ENCODE data around the gene STK38L.

Gene STK38L

DNA sequence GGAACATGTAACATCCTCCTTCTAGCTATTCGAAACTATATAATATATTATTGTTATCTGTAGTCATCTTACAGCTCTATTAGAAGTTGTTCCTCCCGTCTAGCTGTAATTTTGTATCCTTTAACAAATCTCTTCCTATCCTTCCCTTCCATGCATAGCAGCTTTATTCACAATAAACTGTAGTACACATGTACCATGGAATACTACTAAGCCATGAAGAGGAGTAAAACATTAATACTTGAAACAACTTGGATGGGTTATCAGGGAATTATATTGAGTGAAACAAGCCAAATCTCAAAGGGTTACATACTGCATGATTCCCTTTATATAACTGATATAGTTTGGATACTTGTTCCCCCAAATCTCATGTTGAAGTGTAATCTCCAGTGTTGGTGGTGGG, 33.9 kb upstream of the STK38L start:
- Histone ChIP-seq H3K27ac (ENCODE audit: low read length) (no peak overlapping the region), H3K4me3 (ENCODE audit: low read length) (no peak overlapping the region), H3K36me3 (ENCODE audit: control insufficient read depth, insufficient read depth, low read length) (no peaks in the 10 kb centered on the region), H3K27me3 (ENCODE audit: control insufficient read depth, insufficient read depth, low read length) (no peaks in the 10 kb centered on the region), H3K4me1 (ENCODE audit: control insufficient read depth, insufficient read depth, low read length) (no peaks in the 10 kb centered on the region), H3K9me3 (ENCODE audit: control insufficient read depth, insufficient read depth, low read length) (no peaks in the 10 kb centered on the region; the same call in 1 of the 2 replicates)
- WGBS (ENCODE audit: insufficient coverage, insufficient read length): no CpG with 5 or more reads among the region's 2 CpGs
- DNase-seq (ENCODE audit: low read depth, low spot score): no peak

DNA sequence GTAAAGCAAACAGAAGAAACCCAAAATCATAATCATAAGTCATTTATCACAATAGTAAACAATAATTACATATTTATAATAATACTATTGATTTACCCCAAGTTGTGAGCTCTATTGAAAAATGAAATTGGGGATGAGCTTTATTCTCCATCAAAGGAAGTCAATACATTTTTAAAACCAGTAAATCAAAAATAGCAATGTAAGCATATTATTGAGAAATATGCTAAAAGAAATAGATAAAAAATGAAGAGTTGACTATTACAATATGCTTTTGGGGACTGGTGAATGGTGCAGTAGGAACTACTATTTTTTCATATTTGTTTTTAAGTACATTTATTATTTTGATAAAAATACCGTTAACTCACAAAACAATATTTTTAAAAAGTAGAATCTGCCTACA, 31.2 kb upstream of the STK38L start:
- Histone ChIP-seq H3K27ac (ENCODE audit: low read length) (no peak overlapping the region), H3K27me3 (ENCODE audit: control insufficient read depth, insufficient read depth, low read length) (no peaks in the 10 kb centered on the region), H3K36me3 (ENCODE audit: control insufficient read depth, insufficient read depth, low read length) (no peaks in the 10 kb centered on the region), H3K4me1 (ENCODE audit: control insufficient read depth, insufficient read depth, low read length) (no peaks in the 10 kb centered on the region), H3K4me3 (ENCODE audit: low read length) (no peak overlapping the region), H3K9me3 (ENCODE audit: control insufficient read depth, insufficient read depth, low read length) (no peaks in the 10 kb centered on the region; the same call in 1 of the 2 replicates)
- no peak for DNase-seq (ENCODE audit: low read depth, low spot score)
- WGBS (ENCODE audit: insufficient coverage, insufficient read length): no CpG with 5 or more reads among the region's 1 CpG

DNA sequence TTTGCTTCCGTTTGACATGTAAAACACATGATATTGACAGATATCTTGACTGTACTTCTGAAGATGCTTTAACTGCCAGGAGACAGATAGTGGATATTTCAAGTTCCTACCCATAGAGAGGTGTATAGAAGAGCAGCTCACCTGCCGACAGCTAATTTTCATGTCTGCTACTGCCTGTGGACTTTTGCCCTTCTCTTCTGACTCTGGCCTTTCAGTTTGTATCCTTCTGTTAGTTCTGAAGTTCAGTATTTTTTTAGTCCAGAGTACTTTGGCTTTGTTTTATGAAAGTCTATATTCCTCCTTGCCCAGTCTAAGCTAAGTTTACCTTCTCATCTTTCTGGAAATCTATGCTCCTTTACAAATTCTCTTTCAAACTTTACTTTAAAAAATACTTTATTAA, 30.8 kb upstream of the STK38L start:
- H3K9me3 ChIP-seq (ENCODE audit: control insufficient read depth, insufficient read depth, low read length): no peaks in the 10 kb centered on the region; the same call in 1 of the 2 replicates
- H3K27me3 ChIP-seq (ENCODE audit: control insufficient read depth, insufficient read depth, low read length): no peaks in the 10 kb centered on the region
- no peaks in the 10 kb centered on the region for H3K36me3 ChIP-seq (ENCODE audit: control insufficient read depth, insufficient read depth, low read length)
- WGBS (ENCODE audit: insufficient coverage, insufficient read length): no CpG with 5 or more reads among the region's 2 CpGs
- H3K4me1 ChIP-seq (ENCODE audit: control insufficient read depth, insufficient read depth, low read length): no peaks in the 10 kb centered on the region
- no peak overlapping the region for H3K4me3 ChIP-seq (ENCODE audit: low read length)
- H3K27ac ChIP-seq (ENCODE audit: low read length): no peak overlapping the region
- no peak for DNase-seq (ENCODE audit: low read depth, low spot score)

DNA sequence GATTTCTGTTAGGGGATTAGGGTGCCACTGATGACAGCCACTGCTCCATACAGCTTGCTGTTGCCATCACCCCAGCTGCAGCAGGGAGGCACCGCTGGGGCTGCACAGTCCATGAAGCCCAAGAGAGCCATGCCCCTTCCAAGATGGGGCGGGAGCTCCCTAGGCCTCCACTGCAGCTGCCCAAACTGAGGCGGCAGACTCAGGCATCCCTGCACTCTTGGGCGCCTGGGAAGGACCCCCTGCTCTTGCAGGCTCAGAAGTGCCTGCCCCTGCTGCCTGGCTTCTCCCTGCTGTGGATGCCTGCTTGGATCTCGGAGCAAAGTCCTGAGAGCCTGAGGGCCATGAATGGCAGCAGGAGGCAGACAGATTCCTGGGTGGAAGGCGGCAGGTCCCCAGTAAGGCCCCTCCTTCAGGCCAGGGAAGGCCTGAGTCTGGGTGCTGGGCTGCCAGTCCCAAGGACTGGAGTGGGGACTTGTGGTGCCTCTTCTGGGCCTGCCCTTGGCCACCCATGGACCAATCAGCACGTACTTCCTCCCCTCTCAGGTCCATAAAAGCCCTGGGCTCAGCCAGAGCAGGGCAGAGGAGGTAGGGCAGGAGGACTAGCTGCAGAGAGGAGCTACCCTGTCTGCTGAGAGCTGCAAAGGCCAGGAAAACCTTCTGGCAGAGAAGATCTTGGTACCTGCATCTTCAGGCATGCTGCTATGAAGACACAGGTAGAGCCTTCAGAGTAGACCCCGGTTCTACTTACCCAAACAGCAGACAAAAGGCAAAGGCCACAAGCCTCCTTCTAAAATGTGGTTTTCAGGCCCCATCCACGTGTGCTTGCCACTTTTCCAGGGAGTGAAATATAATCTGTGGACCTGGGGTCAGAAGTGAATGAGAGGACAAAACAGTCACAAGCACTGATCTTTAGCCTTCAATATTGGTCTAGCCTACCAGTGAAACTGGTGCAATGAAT, 30.0 kb upstream of the STK38L start:
- WGBS (ENCODE audit: insufficient coverage, insufficient read length): no CpG with 5 or more reads among the region's 9 CpGs

DNA sequence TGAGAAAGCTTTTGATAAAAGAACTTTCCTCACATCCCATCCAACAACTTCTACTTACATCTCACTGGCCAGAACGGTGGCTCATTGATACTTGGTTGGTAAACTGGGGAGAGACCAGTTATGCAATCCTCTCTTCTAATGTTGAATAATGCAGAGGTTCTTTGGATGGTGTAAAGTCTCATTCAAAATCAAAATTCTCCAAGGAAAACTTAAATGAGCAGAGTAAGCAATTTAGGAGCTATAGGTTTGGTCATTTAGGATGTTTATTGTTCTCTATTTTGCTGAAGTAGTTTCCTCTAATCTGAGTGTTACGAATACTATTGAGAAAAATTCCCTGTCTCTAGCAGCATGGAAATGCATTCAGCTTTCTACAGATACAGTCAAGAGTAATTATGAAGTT, 26.5 kb upstream of the STK38L start:
- DNase-seq (ENCODE audit: low read depth, low spot score): no peak
- no peaks in the 10 kb centered on the region for H3K4me1 ChIP-seq (ENCODE audit: control insufficient read depth, insufficient read depth, low read length)
- no peaks in the 10 kb centered on the region for H3K36me3 ChIP-seq (ENCODE audit: control insufficient read depth, insufficient read depth, low read length)
- H3K4me3 ChIP-seq (ENCODE audit: low read length): no peak overlapping the region
- no peak overlapping the region for H3K27ac ChIP-seq (ENCODE audit: low read length)
- H3K9me3 ChIP-seq (ENCODE audit: control insufficient read depth, insufficient read depth, low read length): no peaks in the 10 kb centered on the region
- H3K27me3 ChIP-seq (ENCODE audit: control insufficient read depth, insufficient read depth, low read length): no peaks in the 10 kb centered on the region
- WGBS (ENCODE audit: insufficient coverage, insufficient read length): no CpG with 5 or more reads among the region's 2 CpGs

More for the DNA sequence above, 30.0 kb upstream of the STK38L start:
- H3K36me3 ChIP-seq (ENCODE audit: control insufficient read depth, insufficient read depth, low read length): no peaks in the 10 kb centered on the region
- H3K27ac ChIP-seq (ENCODE audit: low read length): no peak overlapping the region
- no peaks in the 10 kb centered on the region for H3K27me3 ChIP-seq (ENCODE audit: control insufficient read depth, insufficient read depth, low read length)
- H3K9me3 ChIP-seq (ENCODE audit: control insufficient read depth, insufficient read depth, low read length): no peaks in the 10 kb centered on the region; the same call in 1 of the 2 replicates
- H3K4me1 ChIP-seq (ENCODE audit: control insufficient read depth, insufficient read depth, low read length): no peaks in the 10 kb centered on the region
- H3K4me3 ChIP-seq (ENCODE audit: low read length): no peak overlapping the region
- no peak for DNase-seq (ENCODE audit: low read depth, low spot score)

DNA sequence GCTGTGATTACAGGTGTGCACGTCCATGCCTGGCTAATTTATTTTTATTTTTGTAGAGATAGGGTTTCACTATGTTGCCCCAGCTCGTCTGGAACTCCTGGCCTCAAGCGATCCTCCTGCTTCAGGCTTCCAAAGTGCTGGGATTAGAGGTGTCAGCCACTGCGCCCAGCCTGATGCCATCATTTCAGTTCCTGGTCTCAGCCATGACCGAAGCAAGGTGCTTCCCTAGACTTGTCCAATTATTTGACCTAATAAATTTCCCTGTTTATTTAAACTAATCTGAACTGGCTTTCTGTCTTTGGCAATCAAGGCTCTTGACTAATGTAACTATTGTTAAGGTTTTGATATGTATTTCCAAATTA, 24.4 kb upstream of the STK38L start:
- no peaks in the 10 kb centered on the region for H3K27me3 ChIP-seq (ENCODE audit: control insufficient read depth, insufficient read depth, low read length)
- no peak overlapping the region for H3K27ac ChIP-seq (ENCODE audit: low read length)
- no CpG with 5 or more reads among the region's 5 CpGs for WGBS (ENCODE audit: insufficient coverage, insufficient read length)
- H3K4me3 ChIP-seq (ENCODE audit: low read length): no peak overlapping the region
- DNase-seq (ENCODE audit: low read depth, low spot score): no peak
- no peaks in the 10 kb centered on the region for H3K36me3 ChIP-seq (ENCODE audit: control insufficient read depth, insufficient read depth, low read length)
- H3K9me3 ChIP-seq (ENCODE audit: control insufficient read depth, insufficient read depth, low read length): no peaks in the 10 kb centered on the region
- H3K4me1 ChIP-seq (ENCODE audit: control insufficient read depth, insufficient read depth, low read length): no peaks in the 10 kb centered on the region

DNA sequence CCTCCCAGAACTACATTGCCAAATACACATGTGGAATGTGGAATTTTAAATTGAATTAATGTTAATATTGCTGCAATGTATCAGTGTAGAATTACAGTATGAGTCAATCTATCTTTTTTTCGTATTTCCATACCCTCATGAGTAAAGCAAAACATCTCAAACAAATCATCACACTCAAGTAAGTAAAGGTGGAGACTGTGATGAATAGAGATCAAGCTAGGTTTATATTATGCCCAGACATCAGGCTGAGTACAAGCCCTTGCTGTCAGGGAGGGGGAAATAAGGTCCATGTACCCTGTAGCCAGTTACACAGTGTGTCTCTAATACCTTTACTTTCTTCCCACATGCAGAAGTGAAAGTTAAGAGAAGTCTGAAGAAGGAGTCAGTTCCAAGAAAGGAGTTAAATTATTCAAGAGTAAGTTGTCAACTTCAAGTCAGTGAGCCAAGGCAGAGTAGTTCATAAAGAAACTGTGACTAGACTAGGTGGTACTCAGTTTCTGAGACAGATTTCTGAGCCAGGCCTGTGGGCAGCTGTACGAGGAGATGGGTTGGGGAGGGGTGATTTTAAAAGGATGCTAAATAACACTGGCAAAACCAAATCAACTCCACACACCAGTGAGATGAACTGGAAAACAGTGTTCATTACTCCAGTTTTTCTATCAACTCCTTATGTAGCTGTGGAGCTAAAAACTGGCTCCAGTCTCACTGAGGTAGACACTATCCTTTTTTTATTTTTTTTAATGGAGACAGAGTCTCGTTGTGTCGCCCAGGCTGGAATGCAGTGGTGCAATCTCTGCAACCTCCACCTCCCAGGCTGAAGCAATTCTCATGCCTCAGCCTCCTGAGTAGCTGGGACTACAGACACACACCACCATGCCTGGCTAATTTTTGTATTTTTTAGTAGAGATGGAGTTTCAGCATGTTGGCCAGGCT, 23.8 kb upstream of the STK38L start:
- no CpG with 5 or more reads among the region's 4 CpGs for WGBS (ENCODE audit: insufficient coverage, insufficient read length)
- H3K27ac ChIP-seq (ENCODE audit: low read length): no peak overlapping the region
- no peak for DNase-seq (ENCODE audit: low read depth, low spot score)
- H3K36me3 ChIP-seq (ENCODE audit: control insufficient read depth, insufficient read depth, low read length): no peaks in the 10 kb centered on the region
- H3K4me3 ChIP-seq (ENCODE audit: low read length): no peak overlapping the region
- H3K9me3 ChIP-seq (ENCODE audit: control insufficient read depth, insufficient read depth, low read length): no peaks in the 10 kb centered on the region
- H3K27me3 ChIP-seq (ENCODE audit: control insufficient read depth, insufficient read depth, low read length): no peaks in the 10 kb centered on the region
- no peaks in the 10 kb centered on the region for H3K4me1 ChIP-seq (ENCODE audit: control insufficient read depth, insufficient read depth, low read length)

DNA sequence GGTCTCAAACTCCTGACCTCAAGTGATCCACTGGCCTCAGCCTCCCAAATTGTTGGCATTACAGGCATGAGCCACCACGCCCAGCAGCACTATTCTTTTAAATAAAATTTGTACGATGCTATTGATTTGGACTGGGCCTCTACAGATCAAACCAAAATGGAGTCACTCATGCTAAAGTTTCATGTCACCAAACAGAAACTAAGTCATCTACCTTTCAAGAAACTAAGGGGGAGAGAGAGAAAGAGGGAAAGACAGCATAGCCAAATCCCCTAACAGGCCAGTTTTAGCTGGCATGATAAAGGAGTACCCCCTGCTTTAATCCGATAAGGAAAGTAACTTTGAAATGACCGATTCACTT, 23.1 kb upstream of the STK38L start:
- WGBS (ENCODE audit: insufficient coverage, insufficient read length): no CpG with 5 or more reads among the region's 4 CpGs
- Histone ChIP-seq H3K9me3 (ENCODE audit: control insufficient read depth, insufficient read depth, low read length) (no peaks in the 10 kb centered on the region), H3K27ac (ENCODE audit: low read length) (no peak overlapping the region), H3K36me3 (ENCODE audit: control insufficient read depth, insufficient read depth, low read length) (no peaks in the 10 kb centered on the region), H3K27me3 (ENCODE audit: control insufficient read depth, insufficient read depth, low read length) (no peaks in the 10 kb centered on the region), H3K4me3 (ENCODE audit: low read length) (no peak overlapping the region), H3K4me1 (ENCODE audit: control insufficient read depth, insufficient read depth, low read length) (no peaks in the 10 kb centered on the region)
- no peak for DNase-seq (ENCODE audit: low read depth, low spot score)

DNA sequence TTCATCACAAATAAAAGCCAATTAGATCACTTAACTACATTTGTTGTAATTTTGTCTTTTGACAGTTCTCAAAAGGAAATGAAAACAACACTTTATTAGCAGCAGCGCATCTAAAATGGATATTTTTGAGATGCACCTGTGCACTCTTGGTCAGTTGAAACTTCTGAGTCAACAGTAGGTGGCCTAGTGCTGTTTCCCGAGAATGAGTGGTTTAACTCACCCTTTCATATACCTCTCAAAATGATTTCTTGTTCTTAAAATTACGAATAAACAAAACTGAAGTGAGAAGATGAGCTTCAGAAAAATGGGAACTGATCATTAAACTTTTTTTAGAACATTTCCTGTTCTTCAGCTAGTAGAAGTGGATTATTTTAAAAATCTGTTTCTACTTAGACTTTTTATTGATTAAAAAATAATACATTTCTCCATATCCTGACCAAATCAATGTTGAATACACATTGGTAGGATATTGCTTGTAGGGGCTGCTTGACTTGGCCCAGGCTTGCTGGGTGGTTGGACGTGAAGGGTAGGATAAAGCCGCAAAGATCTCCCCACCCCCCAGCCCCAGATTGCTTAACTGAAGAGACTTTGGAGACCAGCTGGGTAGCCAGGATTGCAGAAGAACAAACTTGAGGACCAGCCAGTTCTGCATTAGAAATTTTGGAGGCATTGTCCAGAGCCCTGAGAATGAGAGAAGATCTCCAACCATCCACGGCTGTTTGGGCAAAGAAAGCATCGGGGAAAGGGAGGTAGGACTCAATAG, 22.3 kb upstream of the STK38L start:
- H3K4me3 ChIP-seq (ENCODE audit: low read length): no peak overlapping the region
- no peak overlapping the region for H3K27ac ChIP-seq (ENCODE audit: low read length)
- H3K27me3 ChIP-seq (ENCODE audit: control insufficient read depth, insufficient read depth, low read length): no peaks in the 10 kb centered on the region
- DNase-seq (ENCODE audit: low read depth, low spot score): no peak
- H3K4me1 ChIP-seq (ENCODE audit: control insufficient read depth, insufficient read depth, low read length): no peaks in the 10 kb centered on the region
- no peaks in the 10 kb centered on the region for H3K36me3 ChIP-seq (ENCODE audit: control insufficient read depth, insufficient read depth, low read length)
- no CpG with 5 or more reads among the region's 7 CpGs for WGBS (ENCODE audit: insufficient coverage, insufficient read length)
- H3K9me3 ChIP-seq (ENCODE audit: control insufficient read depth, insufficient read depth, low read length): no peaks in the 10 kb centered on the region

DNA sequence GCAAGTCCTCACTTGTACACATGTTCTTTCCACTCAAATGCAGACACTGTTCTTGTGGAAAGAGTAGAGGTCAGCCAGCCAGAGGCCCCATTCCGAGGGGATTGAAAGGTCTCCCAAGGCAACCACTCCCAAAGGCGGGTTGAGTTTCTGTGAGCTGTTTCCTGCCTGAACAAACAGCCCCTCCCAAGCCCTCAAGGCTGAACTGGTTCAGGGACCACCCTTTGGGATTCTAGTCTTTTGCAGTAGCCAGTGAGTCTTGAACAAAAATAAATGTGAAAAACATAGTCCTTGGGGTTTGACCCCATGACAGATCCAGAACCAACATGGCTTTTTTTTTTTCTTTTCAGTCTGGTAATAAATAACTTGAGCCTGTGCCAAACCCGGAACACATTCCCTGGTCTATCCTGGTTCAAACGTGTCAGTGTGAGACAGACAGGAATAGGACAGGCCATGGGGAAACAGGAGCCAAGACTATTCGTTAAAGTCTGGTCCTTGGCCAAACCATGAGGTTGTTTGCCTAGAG, 17.6 kb upstream of the STK38L start:
- Histone ChIP-seq H3K4me1 (ENCODE audit: control insufficient read depth, insufficient read depth, low read length) (no peaks in the 10 kb centered on the region), H3K27me3 (ENCODE audit: control insufficient read depth, insufficient read depth, low read length) (no peaks in the 10 kb centered on the region), H3K36me3 (ENCODE audit: control insufficient read depth, insufficient read depth, low read length) (no peaks in the 10 kb centered on the region), H3K9me3 (ENCODE audit: control insufficient read depth, insufficient read depth, low read length) (no peaks in the 10 kb centered on the region), H3K27ac (ENCODE audit: low read length) (no peak overlapping the region), H3K4me3 (ENCODE audit: low read length) (no peak overlapping the region)
- DNase-seq (ENCODE audit: low read depth, low spot score): no peak
- no CpG with 5 or more reads among the region's 5 CpGs for WGBS (ENCODE audit: insufficient coverage, insufficient read length)
